ENCODE data around the gene TBC1D22A.

GRCh38 chr22:46792841-46793261 is 30.4 kb downstream of the TBC1D22A start:
- TF ChIP-seq ZBTB2 (IDR thresholded peaks at IDR 0.05) (no peak), ZBTB49 (CRISPR knock-in tag; IDR thresholded peaks at IDR 0.05; ENCODE audit: borderline replicate concordance) (no peak), BMI1 (IDR thresholded peaks at IDR 0.05; ENCODE audit: low read length) (no peak), DIDO1 (tag; IDR thresholded peaks at IDR 0.05; ENCODE audit: low read depth) (no peak), POLR2AphosphoS5 (IDR thresholded peaks at IDR 0.05; ENCODE audit: control insufficient read depth, insufficient read depth, low read depth, low read length) (no peak), GATAD2A (IDR thresholded peaks at IDR 0.05) (no peak), TOE1 (IDR thresholded peaks at IDR 0.05; ENCODE audit: borderline replicate concordance) (no peak), TOE1 (CRISPR knock-in tag; IDR thresholded peaks at IDR 0.05; ENCODE audit: borderline replicate concordance, low read depth) (no peak), CTCF (IDR thresholded peaks at IDR 0.05 in 2 of 3, conservative IDR thresholded peaks at IDR 0.05 in 1 of 3; ENCODE audit: insufficient read depth in 2 of 3, low read depth in 1 of 3, low read length in 3 of 3) (no peak), KAT8 (IDR thresholded peaks at IDR 0.05; ENCODE audit: low read depth) (no peak)

All from K562 (cell line).